Measurements from ENCODE around the gene PTX4.

The PTX4 gene

DNA sequence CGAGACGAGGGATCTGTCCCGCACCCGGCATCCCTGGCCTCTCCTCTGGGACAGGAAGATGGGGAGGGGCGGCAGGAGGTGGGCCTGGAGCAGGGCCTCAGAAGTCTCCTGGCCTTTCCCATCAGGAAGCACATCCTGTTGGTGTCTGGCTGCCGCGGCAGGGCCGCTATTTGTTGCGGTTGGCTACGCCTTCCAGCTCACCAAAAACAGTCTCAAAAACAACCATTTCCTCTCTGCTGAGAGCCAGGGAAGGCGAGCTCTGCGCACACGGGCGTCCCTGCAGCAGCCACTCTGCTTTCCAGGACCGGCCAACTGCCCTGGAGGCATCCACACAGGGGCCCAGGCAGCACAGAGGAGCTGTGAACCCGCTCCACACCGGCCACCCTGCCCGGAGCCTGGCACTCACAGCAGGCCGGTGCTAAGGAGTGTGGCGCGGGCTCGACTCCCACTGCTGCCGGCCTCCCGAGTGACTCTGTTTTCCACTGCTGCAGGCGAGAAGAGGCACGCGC lies 44.8 kb upstream of the PTX4 start, which contains the start of gene TMEM204:
Gene TMEM204, plus strand, starts transcription at position 224 of the 509 bp plus-strand sequence. CDS start 610 bp downstream, outside the sequence.
- DNase-seq (ENCODE audit: low spot score): no peak
- in situ Hi-C loops (cut with MboI; ENCODE audit: low pct_unique_long_range_greater_than_20kb, low sequenced_read_pairs, unreplicated experiment): no loop called here
- TF ChIP-seq, protein P1, sequence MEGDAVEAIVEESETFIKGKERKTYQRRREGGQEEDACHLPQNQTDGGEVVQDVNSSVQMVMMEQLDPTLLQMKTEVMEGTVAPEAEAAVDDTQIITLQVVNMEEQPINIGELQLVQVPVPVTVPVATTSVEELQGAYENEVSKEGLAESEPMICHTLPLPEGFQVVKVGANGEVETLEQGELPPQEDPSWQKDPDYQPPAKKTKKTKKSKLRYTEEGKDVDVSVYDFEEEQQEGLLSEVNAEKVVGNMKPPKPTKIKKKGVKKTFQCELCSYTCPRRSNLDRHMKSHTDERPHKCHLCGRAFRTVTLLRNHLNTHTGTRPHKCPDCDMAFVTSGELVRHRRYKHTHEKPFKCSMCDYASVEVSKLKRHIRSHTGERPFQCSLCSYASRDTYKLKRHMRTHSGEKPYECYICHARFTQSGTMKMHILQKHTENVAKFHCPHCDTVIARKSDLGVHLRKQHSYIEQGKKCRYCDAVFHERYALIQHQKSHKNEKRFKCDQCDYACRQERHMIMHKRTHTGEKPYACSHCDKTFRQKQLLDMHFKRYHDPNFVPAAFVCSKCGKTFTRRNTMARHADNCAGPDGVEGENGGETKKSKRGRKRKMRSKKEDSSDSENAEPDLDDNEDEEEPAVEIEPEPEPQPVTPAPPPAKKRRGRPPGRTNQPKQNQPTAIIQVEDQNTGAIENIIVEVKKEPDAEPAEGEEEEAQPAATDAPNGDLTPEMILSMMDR (IDR thresholded peaks at IDR 0.05; ENCODE audit: extremely low read depth, insufficient read depth, missing control alignments): no peak

DNA sequence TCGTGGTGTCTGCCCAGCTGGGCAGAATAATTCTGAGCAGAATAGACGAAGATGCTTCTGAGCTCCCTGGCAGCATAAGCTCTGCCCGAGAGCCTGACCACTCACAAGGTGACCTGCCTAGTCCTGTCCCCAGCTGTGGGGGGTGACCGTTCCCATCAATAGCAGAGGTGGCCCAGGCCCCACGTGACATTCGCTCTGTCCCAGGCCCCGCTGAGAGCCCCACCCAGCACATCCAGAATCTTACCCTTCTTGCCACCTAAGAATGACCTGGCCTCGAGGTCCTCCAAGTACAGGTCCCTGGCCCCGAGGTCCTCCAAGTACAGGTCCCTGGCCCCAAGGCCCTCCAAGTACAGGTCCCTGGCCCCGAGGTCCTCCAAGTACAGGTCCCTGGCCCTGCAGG lies 44.0 kb upstream of the PTX4 start:
- TF ChIP-seq, protein P1 (IDR thresholded peaks at IDR 0.05; ENCODE audit: extremely low read depth, insufficient read depth, missing control alignments): no peak
- no peak for DNase-seq (ENCODE audit: low spot score)
- in situ Hi-C loops (cut with MboI; ENCODE audit: low pct_unique_long_range_greater_than_20kb, low sequenced_read_pairs, unreplicated experiment): no loop called here

DNA sequence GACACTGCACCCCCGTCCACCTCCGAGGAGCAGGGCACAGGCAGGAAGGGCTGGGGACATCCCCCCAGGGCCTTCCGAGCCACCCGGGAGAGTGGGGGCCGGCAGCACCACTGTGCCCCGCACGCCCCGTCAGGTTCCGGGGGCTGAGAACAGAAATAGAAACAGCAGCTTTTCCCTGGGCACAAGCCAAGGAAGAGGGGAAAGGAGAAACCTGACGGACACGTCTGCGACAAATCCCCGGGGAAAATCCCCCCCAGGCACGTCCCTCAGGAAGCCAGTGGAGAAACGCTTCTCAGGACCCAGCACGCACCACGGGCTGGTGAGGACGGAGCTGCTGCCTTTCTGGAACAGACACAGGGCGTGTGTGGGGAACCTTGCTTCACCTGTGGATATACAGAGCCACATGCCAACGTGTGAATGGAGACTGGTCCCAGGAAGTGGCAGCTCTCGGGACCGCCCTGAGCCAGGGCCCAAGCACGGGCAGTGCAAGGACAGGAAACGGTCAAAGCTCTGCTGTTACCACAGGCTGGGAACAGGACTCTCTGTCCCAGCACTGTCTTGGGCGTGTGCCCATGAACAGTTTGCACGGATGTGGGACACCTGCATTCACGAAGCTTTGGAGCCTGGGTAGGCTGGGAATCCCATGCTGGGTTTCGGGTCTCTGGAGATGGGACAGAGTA lies 43.5 kb upstream of the PTX4 start:
- in situ Hi-C loops (cut with MboI; ENCODE audit: low pct_unique_long_range_greater_than_20kb, low sequenced_read_pairs, unreplicated experiment): no loop called here
- TF ChIP-seq, protein P1 (IDR thresholded peaks at IDR 0.05; ENCODE audit: extremely low read depth, insufficient read depth, missing control alignments): no peak
- no peak for DNase-seq (ENCODE audit: low spot score)

DNA sequence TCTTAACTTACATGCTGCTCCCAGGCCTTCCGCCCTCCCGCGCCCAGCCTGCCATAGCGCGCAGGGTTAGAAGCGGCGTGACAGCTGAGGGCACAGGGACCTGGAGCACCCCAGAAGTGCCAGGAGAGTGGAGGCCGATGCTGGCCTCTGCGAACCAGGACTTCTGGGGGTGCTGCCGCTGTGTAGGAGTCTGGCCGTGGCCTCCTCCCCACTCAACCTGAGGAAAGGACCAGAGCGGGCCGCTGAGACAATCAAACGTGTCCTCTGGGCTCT lies 42.8 kb upstream of the PTX4 start:
- DNase-seq (ENCODE audit: low spot score): no peak
- in situ Hi-C loops (cut with MboI; ENCODE audit: low pct_unique_long_range_greater_than_20kb, low sequenced_read_pairs, unreplicated experiment): no loop called here
- TF ChIP-seq, protein P1 (IDR thresholded peaks at IDR 0.05; ENCODE audit: extremely low read depth, insufficient read depth, missing control alignments): no peak

DNA sequence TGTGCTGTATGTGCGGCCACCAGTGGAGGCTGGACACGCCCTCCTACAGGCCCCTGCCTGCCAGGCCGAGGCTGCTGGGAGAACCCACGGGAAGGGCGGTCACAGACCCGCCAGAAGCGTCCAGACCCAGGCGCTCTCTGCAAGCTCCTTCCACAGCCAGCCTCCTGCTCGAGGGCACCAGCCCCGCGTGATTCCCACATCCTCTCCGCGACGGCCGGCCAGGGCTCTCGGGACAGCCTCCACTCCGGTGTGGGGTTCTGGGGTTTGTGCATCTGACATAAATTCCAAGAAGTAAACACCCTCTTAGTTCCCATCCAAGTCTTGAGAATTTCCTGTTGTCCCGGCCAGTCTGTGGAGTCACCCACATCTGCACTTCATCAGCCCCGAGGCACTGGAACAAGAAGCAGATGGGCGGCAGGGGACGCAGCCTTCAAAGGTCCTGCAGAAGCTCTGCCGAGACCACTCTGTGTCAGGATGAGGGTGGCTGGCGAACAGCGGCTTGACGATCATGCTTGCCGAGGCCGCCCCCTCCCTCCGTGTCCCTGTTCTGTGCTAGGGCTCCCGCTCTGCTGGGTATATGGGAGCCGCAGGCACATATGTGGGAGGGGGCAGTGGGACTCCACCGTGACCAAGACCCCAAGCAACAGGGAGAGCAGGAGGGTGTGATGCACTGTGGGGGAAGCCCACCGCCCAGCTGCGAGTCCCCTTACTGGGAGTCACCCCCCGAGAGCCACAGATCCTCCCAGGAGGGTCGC lies 42.3 kb upstream of the PTX4 start:
- in situ Hi-C loops (cut with MboI; ENCODE audit: low pct_unique_long_range_greater_than_20kb, low sequenced_read_pairs, unreplicated experiment): no loop called here
- no peak for DNase-seq (ENCODE audit: low spot score)
- TF ChIP-seq, protein P1 (IDR thresholded peaks at IDR 0.05; ENCODE audit: extremely low read depth, insufficient read depth, missing control alignments): no peak

DNA sequence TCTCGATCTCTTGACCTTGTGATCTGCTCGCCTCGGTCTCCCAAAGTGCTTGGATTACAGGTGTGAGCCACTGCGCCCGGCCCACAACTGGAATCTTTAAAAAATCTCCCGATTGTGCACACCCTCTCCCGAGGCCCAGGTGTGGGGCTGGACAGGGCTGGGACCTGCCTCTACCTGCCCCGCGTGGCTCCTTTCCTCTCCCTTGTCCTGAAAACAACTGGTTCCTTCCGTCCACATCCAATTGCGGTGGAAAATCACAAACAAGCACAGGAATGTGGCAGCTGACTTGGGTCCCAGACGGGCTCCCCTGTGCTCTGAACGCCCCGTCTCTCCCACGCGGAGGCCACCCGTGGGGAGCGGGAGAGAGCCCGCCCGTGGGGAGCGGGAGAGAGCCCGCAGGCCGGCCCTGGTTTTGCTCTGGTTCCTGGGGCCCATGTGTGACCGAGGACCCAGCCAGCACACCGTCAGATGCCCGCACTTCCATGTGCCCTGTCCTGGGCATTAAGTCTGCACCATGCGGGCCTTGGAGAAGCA lies 41.7 kb upstream of the PTX4 start:
- DNase-seq (ENCODE audit: low spot score): no peak
- TF ChIP-seq, protein P1 (IDR thresholded peaks at IDR 0.05; ENCODE audit: extremely low read depth, insufficient read depth, missing control alignments): no peak
- in situ Hi-C loops (cut with MboI; ENCODE audit: low pct_unique_long_range_greater_than_20kb, low sequenced_read_pairs, unreplicated experiment): no loop called here

All from GM13977 (cell line).